HL-60 (cell line): ENCODE data around the gene SDF2.
A peak's percentile ranks its signal among the peaks of the same experiment; 100 is the strongest.

Experiments
- DNase-seq, 2 experiments: peaks; one replicate each; pipeline ENCODE4 v3.0.0-alpha.2; 2010 to 2020; ENCODE audit warnings: low read depth in 1 of 2, low spot score in 1 of 2
- H3K27ac ChIP-seq: fragments of 250-450 bp; sonication (Bioruptor Pico); replicated peaks from 2 replicates; pipeline ENCODE4 v1.5.1; 2020; ENCODE audit warnings: mild to moderate bottlenecking, moderate library complexity
- H3K27me3 ChIP-seq: fragments of 250-450 bp; sonication (Bioruptor Pico); 2 replicates; pipeline ENCODE4 v1.5.1; 2021; ENCODE audit warnings: mild to moderate bottlenecking, moderate library complexity; ENCODE audit not compliant: insufficient read depth, poor library complexity, severe bottlenecking
- H3K4me3 ChIP-seq: replicated peaks from 2 replicates; pipeline ENCODE4 v1.5.1; 2011; ENCODE audit warnings: mild to moderate bottlenecking, control low read depth, low read length; ENCODE audit not compliant: insufficient read depth
- CTCF ChIP-seq: IDR thresholded peaks from one replicate; pipeline ENCODE4 v1.5.1; 2011; ENCODE audit warnings: low read length, control low read depth, inconsistent platforms; ENCODE audit not compliant: insufficient read depth
- GABPA ChIP-seq: IDR thresholded peaks from 2 replicates; pipeline ENCODE4 v1.6.1; 2012; ENCODE audit warnings: low read depth
- POLR2AphosphoS5 ChIP-seq: IDR thresholded peaks from 2 replicates; pipeline ENCODE4 v1.6.1; 2012; ENCODE audit warnings: low read depth
- SPI1 ChIP-seq: IDR thresholded peaks from 2 replicates; pipeline ENCODE4 v1.6.1; 2012; ENCODE audit warnings: low read depth, mild to moderate bottlenecking, borderline replicate concordance
- TF ChIP-seq, protein P1 (sequence below): IDR thresholded peaks from 2 replicates; pipeline ENCODE4 v1.6.1; 2012; ENCODE audit warnings: low read depth; ENCODE audit not compliant: insufficient replicate concordance

Gene SDF2

DNA sequence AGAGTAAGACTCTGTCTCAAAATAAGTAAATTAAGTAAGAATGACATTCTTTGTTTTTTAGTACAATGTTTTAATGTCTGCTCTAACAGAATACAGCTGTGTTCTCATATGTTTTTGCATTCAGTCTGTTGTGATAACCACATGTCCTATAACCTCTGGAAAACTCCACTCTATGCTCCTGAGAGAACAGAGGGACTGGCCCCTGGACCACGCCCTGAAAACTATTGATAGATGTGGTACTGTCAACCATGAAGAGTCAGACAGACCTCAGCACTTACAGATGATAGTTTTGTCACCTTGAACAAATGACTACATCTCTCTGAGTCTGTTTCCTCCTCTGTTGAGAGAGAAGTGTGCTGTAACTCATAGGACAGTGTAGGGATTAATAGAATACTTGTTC lies 8.2 kb upstream of the SDF2 start:
- no peaks in the 10 kb centered on the region for H3K27me3 ChIP-seq
- DNase-seq, result no peak
- H3K4me3 ChIP-seq, result no peak overlapping the region
- TF ChIP-seq SPI1 (no peak), GABPA (no peak), POLR2AphosphoS5 (no peak), CTCF (no peak)
- TF ChIP-seq, protein P1, sequence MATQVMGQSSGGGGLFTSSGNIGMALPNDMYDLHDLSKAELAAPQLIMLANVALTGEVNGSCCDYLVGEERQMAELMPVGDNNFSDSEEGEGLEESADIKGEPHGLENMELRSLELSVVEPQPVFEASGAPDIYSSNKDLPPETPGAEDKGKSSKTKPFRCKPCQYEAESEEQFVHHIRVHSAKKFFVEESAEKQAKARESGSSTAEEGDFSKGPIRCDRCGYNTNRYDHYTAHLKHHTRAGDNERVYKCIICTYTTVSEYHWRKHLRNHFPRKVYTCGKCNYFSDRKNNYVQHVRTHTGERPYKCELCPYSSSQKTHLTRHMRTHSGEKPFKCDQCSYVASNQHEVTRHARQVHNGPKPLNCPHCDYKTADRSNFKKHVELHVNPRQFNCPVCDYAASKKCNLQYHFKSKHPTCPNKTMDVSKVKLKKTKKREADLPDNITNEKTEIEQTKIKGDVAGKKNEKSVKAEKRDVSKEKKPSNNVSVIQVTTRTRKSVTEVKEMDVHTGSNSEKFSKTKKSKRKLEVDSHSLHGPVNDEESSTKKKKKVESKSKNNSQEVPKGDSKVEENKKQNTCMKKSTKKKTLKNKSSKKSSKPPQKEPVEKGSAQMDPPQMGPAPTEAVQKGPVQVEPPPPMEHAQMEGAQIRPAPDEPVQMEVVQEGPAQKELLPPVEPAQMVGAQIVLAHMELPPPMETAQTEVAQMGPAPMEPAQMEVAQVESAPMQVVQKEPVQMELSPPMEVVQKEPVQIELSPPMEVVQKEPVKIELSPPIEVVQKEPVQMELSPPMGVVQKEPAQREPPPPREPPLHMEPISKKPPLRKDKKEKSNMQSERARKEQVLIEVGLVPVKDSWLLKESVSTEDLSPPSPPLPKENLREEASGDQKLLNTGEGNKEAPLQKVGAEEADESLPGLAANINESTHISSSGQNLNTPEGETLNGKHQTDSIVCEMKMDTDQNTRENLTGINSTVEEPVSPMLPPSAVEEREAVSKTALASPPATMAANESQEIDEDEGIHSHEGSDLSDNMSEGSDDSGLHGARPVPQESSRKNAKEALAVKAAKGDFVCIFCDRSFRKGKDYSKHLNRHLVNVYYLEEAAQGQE, result no peak
- no peak overlapping the region for H3K27ac ChIP-seq

DNA sequence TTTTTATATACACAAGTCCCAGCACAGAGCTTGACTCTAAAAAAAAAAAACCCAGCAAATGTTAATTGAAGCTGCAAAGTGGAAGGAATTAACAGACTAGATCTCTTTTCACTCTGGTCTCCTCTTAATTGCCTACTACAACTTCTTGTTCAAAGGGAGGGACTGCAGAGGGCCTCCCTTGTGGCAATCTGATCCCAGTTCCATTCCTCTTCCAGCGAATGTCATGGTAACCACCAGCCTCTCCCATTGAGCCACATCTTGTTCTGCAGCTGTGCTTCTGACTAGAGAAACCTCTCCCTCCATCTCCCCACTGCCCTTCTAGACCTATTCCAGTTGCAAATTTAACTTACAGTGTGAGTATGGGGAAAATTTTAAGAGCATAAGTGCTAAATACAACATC lies 6.2 kb upstream of the SDF2 start:
- DNase-seq, result no peak
- no peak overlapping the region for H3K27ac ChIP-seq

GRCh38 chr17:28665994-28666393 lies 4.3 kb upstream of the SDF2 start:
- TF ChIP-seq, protein P1, result no peak
- TF ChIP-seq SPI1 (peak; percentile 88), GABPA (no peak)
- no peak overlapping the region for H3K27ac ChIP-seq
- H3K27me3 ChIP-seq, result no peaks in the 10 kb centered on the region
- no peak overlapping the region for H3K4me3 ChIP-seq
- DNase-seq, result peak in 1 of 2 experiments; percentile 9

More for the DNA sequence above, 6.2 kb upstream of the SDF2 start:
- Histone ChIP-seq H3K27me3 (no peaks in the 10 kb centered on the region), H3K4me3 (no peak overlapping the region)
- no peak for TF ChIP-seq CTCF
- no peak for TF ChIP-seq SPI1
- TF ChIP-seq, protein P1, result no peak
- no peak for TF ChIP-seq POLR2AphosphoS5
- TF ChIP-seq GABPA, result no peak

GRCh38 chr17:28663723-28664122 lies 2.0 kb upstream of the SDF2 start:
- Histone ChIP-seq H3K4me3 (no peak overlapping the region), H3K27me3 (no peaks in the 10 kb centered on the region), H3K27ac (no peak overlapping the region)
- TF ChIP-seq, protein P1, result no peak
- no peak for TF ChIP-seq CTCF
- no peak for DNase-seq
